Progenitor cell of endocrine pancreas (in vitro differentiated cells): Measurements from ENCODE around the gene DCD. TPM values are rescaled to one million over a fixed set of nuclear protein-coding genes. Genes with fewer than 3 reads are reported as not detected.

ENCODE experiments used
- DNase-seq: peaks from one replicate; pipeline ENCODE4 v3.0.0; 2021; ENCODE audit warnings: low spot score; ENCODE audit not compliant: unreplicated experiment
- H3K27ac Mint-ChIP-seq: 2 replicates; pipeline ENCODE4 v1.8.0; 2021; ENCODE audit warnings: mild to moderate bottlenecking, moderate library complexity, mixed read lengths
- H3K27me3 Mint-ChIP-seq: 2 replicates; pipeline ENCODE4 v1.8.0; 2021; ENCODE audit warnings: mixed read lengths
- H3K36me3 Mint-ChIP-seq: 2 replicates; pipeline ENCODE4 v1.8.0; 2022; ENCODE audit warnings: mixed read lengths; ENCODE audit not compliant: insufficient read depth
- H3K4me1 Mint-ChIP-seq: 2 replicates; pipeline ENCODE4 v1.8.0; 2021; ENCODE audit warnings: low read depth, mixed read lengths
- H3K4me3 Mint-ChIP-seq: 2 replicates; pipeline ENCODE4 v1.8.0; 2021; ENCODE audit warnings: low read depth, mild to moderate bottlenecking, moderate library complexity, mixed read lengths
- H3K9me3 Mint-ChIP-seq: 2 replicates; pipeline ENCODE4 v1.8.0; 2021; ENCODE audit warnings: low read depth, mixed read lengths
- CTCF ChIP-seq: fragments of 200-600 bp; sonication (generic); IDR thresholded peaks from one replicate; pipeline ENCODE4 v1.5.0; 2021; ENCODE audit warnings: antibody characterized with exemption, mild to moderate bottlenecking; ENCODE audit not compliant: unreplicated experiment
- long read RNA-seq: library from polyadenylated mRNA; unstranded; transcript quantifications from one replicate; pipeline ENCODE4 v2.0.0, GENCODE V29; 2020
- total RNA-seq: library from RNA; stranded (reverse); gene quantifications from 2 replicates; pipeline ENCODE4 v1.2.1, GENCODE V29; 2021

DCD gene
- not detected in 2 replicates for total RNA-seq
- long read RNA-seq, result 0 reads

- TF ChIP-seq CTCF, result no peak
- Mint-ChIP-seq H3K4me3 (no peak within 1 kb of the TSS), H3K9me3 (no peaks in the 10 kb centered on the region), H3K27ac (no peak within 1 kb of the TSS), H3K36me3 (no peaks in the 10 kb centered on the region), H3K4me1 (no peaks in the 10 kb centered on the region), H3K27me3 (peaks cover 63% of the 10 kb centered on the region)
- no peak for DNase-seq
Observed at GRCh38 chr12:54648265-54648664, at the start of gene DCD. Gene DCD, minus strand, starts transcription at chr12:54648365. Its CDS starts 62 bp downstream, at chr12:54648303.

GRCh38 chr12:54697851-54698250 is 49.7 kb upstream of the DCD start:
- Mint-ChIP-seq H3K4me1 (peaks cover 37% of the 10 kb centered on the region), H3K9me3 (peaks cover 3% of the 10 kb centered on the region), H3K36me3 (no peaks in the 10 kb centered on the region), H3K27me3 (no peaks in the 10 kb centered on the region), H3K4me3 (no peak overlapping the region), H3K27ac (peak overlapping the region; percentile 4)
- no peak for TF ChIP-seq CTCF
- DNase-seq, result no peak

- H3K27me3 Mint-ChIP-seq, result peaks cover 4% of the 10 kb centered on the region
- peaks cover 7% of the 10 kb centered on the region for H3K4me1 Mint-ChIP-seq
- H3K27ac Mint-ChIP-seq, result no peak overlapping the region
- H3K4me3 Mint-ChIP-seq, result no peak overlapping the region
- TF ChIP-seq CTCF, result no peak
- H3K36me3 Mint-ChIP-seq, result no peaks in the 10 kb centered on the region
- H3K9me3 Mint-ChIP-seq, result peaks cover 8% of the 10 kb centered on the region
- no peak for DNase-seq
Observed at GRCh38 chr12:54692353-54692752, 44.2 kb upstream of the DCD start.

- Mint-ChIP-seq H3K4me1 (peaks cover 2% of the 10 kb centered on the region), H3K4me3 (no peak overlapping the region), H3K9me3 (peaks cover 11% of the 10 kb centered on the region), H3K36me3 (no peaks in the 10 kb centered on the region), H3K27ac (no peak overlapping the region), H3K27me3 (peaks cover 11% of the 10 kb centered on the region)
- DNase-seq, result no peak
- TF ChIP-seq CTCF, result peak; percentile 38
Observed at GRCh38 chr12:54689984-54690383, 41.8 kb upstream of the DCD start.

- no peak for TF ChIP-seq CTCF
- Mint-ChIP-seq H3K27ac (no peak overlapping the region), H3K4me3 (no peak overlapping the region), H3K9me3 (peaks cover 8% of the 10 kb centered on the region), H3K36me3 (no peaks in the 10 kb centered on the region), H3K27me3 (peaks cover 20% of the 10 kb centered on the region), H3K4me1 (peaks cover 4% of the 10 kb centered on the region)
- no peak for DNase-seq
Observed at GRCh38 chr12:54689034-54689372, 40.8 kb upstream of the DCD start.
